K562 (cell line): ENCODE results near the gene ILK. TPM values are rescaled to one million over a fixed set of nuclear protein-coding genes. Genes with fewer than 3 reads are reported as not detected.
A peak's percentile ranks its signal among the peaks of the same experiment; 100 is the strongest.

Experiments
- BHLHE40 ChIP-seq: IDR thresholded peaks from 2 replicates; pipeline ENCODE4 v1.6.1; 2011; ENCODE audit warnings: low read length, improper control_type of control experiment
- CBFB ChIP-seq: sonication (generic); formaldehyde crosslinking; IDR thresholded peaks from 2 replicates; pipeline ENCODE4 v1.4.0; 2020; ENCODE audit warnings: mild to moderate bottlenecking, missing genetic modification reagents
- CXXC5 ChIP-seq: fragments of 250-450 bp; sonication (Bioruptor Pico); IDR thresholded peaks from 2 replicates; pipeline ENCODE4 v1.8.0; 2022; ENCODE audit warnings: inconsistent platforms, mild to moderate bottlenecking, moderate library complexity
- HSF4 ChIP-seq: fragments of 250-450 bp; sonication (Bioruptor Pico); IDR thresholded peaks from 2 replicates; pipeline ENCODE4 v2.1.2; 2022; ENCODE audit warnings: mild to moderate bottlenecking, moderate library complexity, borderline replicate concordance
- MTA2 ChIP-seq: fragments of 450-650 bp; IDR thresholded peaks from 2 replicates; pipeline ENCODE4 v1.6.1; 2016; ENCODE audit warnings: low read depth
- NBN ChIP-seq: fragments of 450-650 bp; IDR thresholded peaks from 2 replicates; pipeline ENCODE4 v1.6.1; 2016; ENCODE audit warnings: low read depth, mild to moderate bottlenecking
- POLR2G ChIP-seq: fragments of 200-400 bp; formaldehyde crosslinking; IDR thresholded peaks from 2 replicates; pipeline ENCODE4 v1.6.1; 2017; ENCODE audit warnings: low read depth, mild to moderate bottlenecking, antibody characterized with exemption, low read length, moderate library complexity
- RAD21 ChIP-seq, 2 experiments: fragments of 250-450 bp in 1 of 2; fragments of 450-650 bp in 1 of 2; sonication (Bioruptor Pico) in 1 of 2; formaldehyde crosslinking in 1 of 2; IDR thresholded peaks in 1 of 2; conservative IDR thresholded peaks in 1 of 2; 2 replicates each; pipeline versions ENCODE4 v1.4.0 to v1.8.0; 2020 to 2022; ENCODE audit warnings: mild to moderate bottlenecking in 2 of 2, moderate library complexity in 1 of 2
- REST ChIP-seq, 2 experiments: fragments of 450-650 bp; formaldehyde crosslinking in 1 of 2; IDR thresholded peaks; 2 replicates each; pipeline versions ENCODE4 v1.4.0 to v1.6.1; 2014 to 2020; ENCODE audit warnings: mild to moderate bottlenecking in 2 of 2, borderline replicate concordance in 1 of 2, low read depth in 1 of 2
- SUPT5H ChIP-seq: fragments of 450-650 bp; IDR thresholded peaks from 2 replicates; pipeline ENCODE4 v1.6.1; 2016
- polyA plus RNA-seq, 8 experiments: library from polyadenylated mRNA; depleted of rRNA in 4 of 8; stranded (reverse) in 5 of 8; unstranded in 3 of 8; fragments of >200 nt; fragmentation: Nextera tagmentation in 2 of 8; fragmentation: Illumina TruSeq in 1 of 8; extraction: Ambion mirVana in 2 of 8; extraction: Trizol in 1 of 8; gene quantifications; 2 replicates each; pipeline versions ENCODE4 v1.2.1 to v1.2.3, GENCODE V29; 2011 to 2014; ENCODE audit warnings: inconsistent platforms in 1 of 8, missing spikeins in 1 of 8
- total RNA-seq, 7 experiments: library from RNA; depleted of rRNA in 6 of 7; stranded (reverse); fragments of >200 nt in 6 of 7; fragmentation: Illumina TruSeq in 2 of 7; extraction: Trizol in 2 of 7; gene quantifications; 2 replicates each; pipeline versions ENCODE4 v1.2.1 to v1.2.3, GENCODE V29; 2011 to 2021; ENCODE audit warnings: low replicate concordance in 1 of 7
- TF ChIP-seq, protein P1 (sequence below): fragments of 250-450 bp; sonication (Bioruptor Pico); IDR thresholded peaks from 2 replicates; pipeline ENCODE4 v1.4.0; 2020; ENCODE audit warnings: mild to moderate bottlenecking, moderate library complexity
- TF ChIP-seq, protein P2 (sequence below): fragments of 250-450 bp; sonication (Bioruptor Pico); IDR thresholded peaks from 2 replicates; pipeline ENCODE4 v1.5.0; 2021
- TF ChIP-seq, protein P3 (sequence below): fragments of 450-650 bp; IDR thresholded peaks from 2 replicates; pipeline ENCODE4 v1.6.1; 2016
- TF ChIP-seq, protein P4 (sequence below): fragments of 250-450 bp; sonication (Bioruptor Pico); IDR thresholded peaks from 2 replicates; pipeline ENCODE4 v1.8.0; 2021; ENCODE audit warnings: moderate library complexity, mild to moderate bottlenecking, inconsistent platforms

Gene ILK
- total and polyA plus RNA-seq, 9 of the 15 experiments (the other 6 are each of a cell fraction or from before 2014, with no cell fraction given) = 43.3 to 95.9 (median 58.9) TPM

GRCh38 chr11:6554828-6555706 lies 48.5 kb upstream of the ILK start (continued):
- TF ChIP-seq, protein P1, sequence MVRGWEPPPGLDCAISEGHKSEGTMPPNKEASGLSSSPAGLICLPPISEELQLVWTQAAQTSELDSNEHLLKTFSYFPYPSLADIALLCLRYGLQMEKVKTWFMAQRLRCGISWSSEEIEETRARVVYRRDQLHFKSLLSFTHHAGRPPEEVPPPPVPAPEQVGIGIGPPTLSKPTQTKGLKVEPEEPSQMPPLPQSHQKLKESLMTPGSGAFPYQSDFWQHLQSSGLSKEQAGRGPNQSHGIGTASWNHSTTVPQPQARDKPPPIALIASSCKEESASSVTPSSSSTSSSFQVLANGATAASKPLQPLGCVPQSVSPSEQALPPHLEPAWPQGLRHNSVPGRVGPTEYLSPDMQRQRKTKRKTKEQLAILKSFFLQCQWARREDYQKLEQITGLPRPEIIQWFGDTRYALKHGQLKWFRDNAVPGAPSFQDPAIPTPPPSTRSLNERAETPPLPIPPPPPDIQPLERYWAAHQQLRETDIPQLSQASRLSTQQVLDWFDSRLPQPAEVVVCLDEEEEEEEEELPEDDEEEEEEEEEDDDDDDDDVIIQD (CRISPR knock-in tag) = no peak
- peak; percentile 88 for TF ChIP-seq NBN
- TF ChIP-seq HSF4 (CRISPR knock-in tag) = no peak
- TF ChIP-seq CBFB (CRISPR knock-in tag) = no peak
- peak; percentile 94 for TF ChIP-seq MTA2
- TF ChIP-seq, protein P2, sequence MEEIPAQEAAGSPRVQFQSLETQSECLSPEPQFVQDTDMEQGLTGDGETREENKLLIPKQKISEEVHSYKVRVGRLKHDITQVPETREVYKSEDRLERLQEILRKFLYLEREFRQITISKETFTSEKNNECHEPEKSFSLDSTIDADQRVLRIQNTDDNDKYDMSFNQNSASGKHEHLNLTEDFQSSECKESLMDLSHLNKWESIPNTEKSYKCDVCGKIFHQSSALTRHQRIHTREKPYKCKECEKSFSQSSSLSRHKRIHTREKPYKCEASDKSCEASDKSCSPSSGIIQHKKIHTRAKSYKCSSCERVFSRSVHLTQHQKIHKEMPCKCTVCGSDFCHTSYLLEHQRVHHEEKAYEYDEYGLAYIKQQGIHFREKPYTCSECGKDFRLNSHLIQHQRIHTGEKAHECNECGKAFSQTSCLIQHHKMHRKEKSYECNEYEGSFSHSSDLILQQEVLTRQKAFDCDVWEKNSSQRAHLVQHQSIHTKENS (CRISPR knock-in tag) = no peak
- TF ChIP-seq CXXC5 (CRISPR knock-in tag) = 0 out of 2 replicates have a peak, but pooled peaks have one; percentile 17
- TF ChIP-seq RAD21 (CRISPR knock-in tag; conservative IDR thresholded peaks at IDR 0.05 in 1 of 2, IDR thresholded peaks at IDR 0.05 in 1 of 2) = peak in 1 of 2 experiments; percentile 53; a peak in 2 of 4 replicates
- TF ChIP-seq, protein P3, sequence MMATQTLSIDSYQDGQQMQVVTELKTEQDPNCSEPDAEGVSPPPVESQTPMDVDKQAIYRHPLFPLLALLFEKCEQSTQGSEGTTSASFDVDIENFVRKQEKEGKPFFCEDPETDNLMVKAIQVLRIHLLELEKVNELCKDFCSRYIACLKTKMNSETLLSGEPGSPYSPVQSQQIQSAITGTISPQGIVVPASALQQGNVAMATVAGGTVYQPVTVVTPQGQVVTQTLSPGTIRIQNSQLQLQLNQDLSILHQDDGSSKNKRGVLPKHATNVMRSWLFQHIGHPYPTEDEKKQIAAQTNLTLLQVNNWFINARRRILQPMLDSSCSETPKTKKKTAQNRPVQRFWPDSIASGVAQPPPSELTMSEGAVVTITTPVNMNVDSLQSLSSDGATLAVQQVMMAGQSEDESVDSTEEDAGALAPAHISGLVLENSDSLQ = peak; percentile 79
- TF ChIP-seq REST (IDR thresholded peaks at IDR 0.05; ENCODE audit: borderline replicate concordance) = peak; percentile 34; the same call in 1 of the 2 replicates
- no peak for TF ChIP-seq REST (CRISPR knock-in tag; IDR thresholded peaks at IDR 0.05; ENCODE audit: low read depth)
- TF ChIP-seq BHLHE40 = peak; percentile 27; the same call in 1 of the 2 replicates
- TF ChIP-seq POLR2G = no peak
- TF ChIP-seq SUPT5H = 0 out of 2 replicates have a peak, but pooled peaks have one; percentile 36
- TF ChIP-seq, protein P4, sequence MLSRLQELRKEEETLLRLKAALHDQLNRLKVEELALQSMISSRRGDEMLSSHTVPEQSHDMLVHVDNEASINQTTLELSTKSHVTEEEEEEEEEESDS (CRISPR knock-in tag) = no peak
